ENCODE results near the gene HSD3B1.
"Not testable (repeated sequence)": the region's sequence is repeated elsewhere in the genome, so short reads cannot be mapped to it uniquely, and the experiment has no call there.

The HSD3B1 gene

GRCh38 chr1:119504831-119505230 is 2.2 kb upstream of the HSD3B1 start:
- no peak for DNase-seq

DNA sequence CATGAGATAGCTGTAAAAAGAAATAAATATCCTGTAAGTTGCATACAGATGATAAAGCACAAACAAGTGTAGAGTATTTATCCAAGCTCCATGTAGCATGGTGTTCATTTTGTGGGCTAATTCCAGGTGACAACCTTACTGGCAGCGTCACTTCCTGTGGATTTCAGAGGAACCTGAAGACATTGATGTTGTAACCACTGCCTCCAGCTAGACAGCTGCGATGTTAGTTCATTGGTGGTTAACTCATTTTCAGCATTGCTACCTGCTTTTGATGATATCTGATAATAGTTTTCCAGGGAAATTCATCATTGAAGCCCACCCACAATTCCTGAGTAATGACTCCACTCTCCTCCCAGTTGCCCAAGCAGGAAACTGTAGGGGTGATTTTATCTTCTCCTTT is 3.0 kb downstream of the HSD3B1 start:
- DNase-seq, result no peak

DNA sequence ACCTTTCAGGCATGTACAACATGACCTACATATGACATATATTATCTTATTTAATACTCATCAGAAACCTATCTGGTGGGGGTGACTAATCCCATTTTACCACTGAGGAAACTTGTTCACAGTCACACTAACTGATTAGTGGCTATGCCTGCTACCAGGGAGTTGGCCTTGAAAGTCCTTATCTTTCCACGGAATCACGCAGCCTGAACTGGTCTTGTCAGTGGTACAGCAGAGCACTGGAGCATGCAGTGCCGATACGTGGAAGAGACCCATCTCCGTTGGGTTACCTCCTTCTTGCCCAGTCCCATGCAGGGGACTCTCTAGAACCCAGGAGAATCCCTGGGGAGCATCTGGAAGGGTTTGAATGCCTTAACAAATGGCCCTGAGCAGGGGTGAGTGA is 8.2 kb downstream of the HSD3B1 start:
- DNase-seq, result no peak

- no peak for DNase-seq
Measured at GRCh38 chr1:119516247-119516646, 9.2 kb downstream of the HSD3B1 start.

GRCh38 chr1:119516680-119517079 is 9.7 kb downstream of the HSD3B1 start:
- no peak for DNase-seq

DNA sequence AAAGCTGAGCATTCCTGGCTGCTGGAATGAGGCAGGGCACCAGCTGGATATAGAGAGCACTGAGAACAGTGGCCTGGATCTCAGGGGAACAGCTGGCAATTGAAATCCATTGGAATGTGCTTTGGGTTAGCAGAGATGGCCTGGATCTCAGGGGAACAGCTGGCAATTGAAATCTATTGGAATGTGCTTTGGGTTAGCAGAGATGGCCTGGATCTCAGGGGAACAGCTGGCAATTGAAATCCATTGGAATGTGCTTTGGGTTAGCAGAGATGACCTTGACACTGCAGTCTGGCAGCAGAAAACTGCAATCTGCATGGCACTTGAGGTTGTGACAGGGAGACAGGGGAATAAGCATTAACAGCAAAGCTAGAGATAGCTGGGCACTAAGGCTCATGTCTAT is 10.7 kb downstream of the HSD3B1 start:
- not testable (repeated sequence) for DNase-seq

GRCh38 chr1:119531606-119532323 is 24.8 kb downstream of the HSD3B1 start:
- DNase-seq, result no peak

GRCh38 chr1:119532324-119532910 is 25.4 kb downstream of the HSD3B1 start:
- DNase-seq, result no peak

DNA sequence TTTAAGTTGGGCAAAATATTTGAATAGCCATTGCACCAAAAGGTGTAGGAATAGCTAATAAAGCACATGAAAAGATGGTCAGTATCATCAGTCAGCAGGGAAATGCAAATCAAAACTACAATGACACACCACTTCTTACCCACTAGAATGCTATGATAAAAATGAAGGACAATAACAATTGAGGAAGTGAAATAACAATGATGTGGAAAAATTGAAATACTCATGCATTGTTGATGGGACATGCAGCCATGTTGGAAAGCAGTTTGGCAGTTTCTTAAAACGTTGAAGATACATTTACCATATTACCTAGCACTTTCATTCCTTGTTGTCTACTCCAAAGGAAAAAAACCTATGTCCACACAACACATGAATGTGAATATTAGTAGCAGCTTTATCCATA is 28.4 kb downstream of the HSD3B1 start:
- DNase-seq, result no peak

GRCh38 chr1:119537966-119538365 is 31.0 kb downstream of the HSD3B1 start:
- no peak for DNase-seq

- no peak for DNase-seq
Measured at GRCh38 chr1:119539636-119540035, 32.6 kb downstream of the HSD3B1 start.

DNA sequence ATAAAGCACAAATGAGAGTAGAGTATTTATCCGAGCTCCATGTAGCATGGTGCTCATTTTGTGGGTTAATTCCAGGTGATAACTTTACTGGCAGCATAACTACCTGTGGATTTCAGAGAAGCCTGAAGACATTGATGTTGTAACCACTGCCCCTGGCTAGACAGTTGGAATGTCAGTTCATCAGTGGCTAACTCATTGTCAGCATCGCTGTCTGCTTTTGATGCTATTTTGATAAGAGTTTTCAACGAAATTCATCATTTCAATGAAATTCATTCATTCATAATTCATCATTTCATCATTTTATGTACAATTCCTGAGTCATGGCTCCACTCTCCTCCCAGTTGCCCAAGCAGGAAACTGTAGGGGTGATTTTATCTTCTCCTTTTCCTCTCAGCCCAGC is 34.4 kb downstream of the HSD3B1 start:
- no peak for DNase-seq

GRCh38 chr1:119542492-119542946 is 35.5 kb downstream of the HSD3B1 start:
- no peak for DNase-seq

- no peak for DNase-seq
Measured at GRCh38 chr1:119544165-119544762, 37.3 kb downstream of the HSD3B1 start.

GRCh38 chr1:119546641-119547040 is 39.6 kb downstream of the HSD3B1 start:
- DNase-seq, result no peak

GRCh38 chr1:119547306-119547705 is 40.3 kb downstream of the HSD3B1 start:
- no peak for DNase-seq

GRCh38 chr1:119547805-119548204 is 40.8 kb downstream of the HSD3B1 start:
- no peak for DNase-seq

DNA sequence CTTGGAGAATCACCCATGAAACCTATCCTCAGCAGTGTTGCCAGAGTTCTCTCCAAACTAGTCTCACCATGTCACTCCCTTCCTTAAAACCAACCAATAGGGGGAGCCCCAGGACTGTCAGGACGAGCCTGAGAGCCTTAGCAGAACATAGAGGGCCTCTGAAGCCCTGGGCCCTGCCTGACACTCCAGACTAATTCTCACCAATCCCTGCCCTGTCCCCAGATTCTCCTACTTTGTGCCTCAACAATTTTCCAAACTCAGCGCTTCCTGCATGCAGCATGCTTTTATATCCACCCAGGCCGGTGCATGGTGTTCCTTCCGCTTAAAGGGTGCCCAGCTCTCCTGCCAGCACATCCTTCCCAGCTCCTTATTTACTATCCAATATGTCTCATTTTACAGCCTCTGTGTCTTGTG is 42.7 kb downstream of the HSD3B1 start:
- no peak for DNase-seq

DNA sequence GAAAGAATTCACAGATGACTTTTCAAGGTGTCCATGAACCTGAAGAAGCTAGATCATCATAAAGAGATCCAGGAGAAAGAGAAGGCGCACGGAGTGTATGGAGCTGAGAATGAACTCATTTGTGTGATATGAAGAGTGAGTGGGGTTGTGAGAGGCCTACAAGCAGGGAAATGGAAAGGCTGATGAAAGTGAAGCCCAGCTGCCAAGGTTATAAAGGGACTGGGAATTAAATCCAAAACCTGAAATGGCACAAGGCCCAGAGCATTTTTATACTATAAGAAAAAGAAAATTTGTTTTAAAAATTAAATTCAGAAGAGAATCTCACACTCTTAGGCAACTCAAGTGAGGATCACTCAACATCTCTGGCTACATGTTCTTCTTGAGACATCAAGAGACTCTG is 43.4 kb downstream of the HSD3B1 start:
- no peak for DNase-seq

DNA sequence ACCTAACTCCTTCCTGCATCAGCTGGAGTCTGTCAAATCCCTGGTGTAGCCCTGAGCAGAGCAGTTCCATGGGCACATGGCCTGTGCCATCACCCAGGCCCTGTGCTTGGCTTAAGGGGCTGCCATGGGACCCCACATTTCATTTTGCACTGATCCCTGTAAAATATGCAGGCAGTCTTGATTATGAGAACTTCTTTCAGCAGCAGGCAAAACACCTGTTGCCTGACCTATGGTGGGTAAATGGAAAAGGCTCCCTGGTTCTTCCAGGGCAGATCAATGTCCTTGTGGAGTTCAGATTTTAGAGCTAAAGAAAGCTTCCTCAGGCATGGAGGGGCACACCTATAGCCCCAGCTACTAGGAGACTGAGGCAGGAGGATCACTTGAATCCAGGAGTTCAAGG is 44.2 kb downstream of the HSD3B1 start:
- no peak for DNase-seq

DNA sequence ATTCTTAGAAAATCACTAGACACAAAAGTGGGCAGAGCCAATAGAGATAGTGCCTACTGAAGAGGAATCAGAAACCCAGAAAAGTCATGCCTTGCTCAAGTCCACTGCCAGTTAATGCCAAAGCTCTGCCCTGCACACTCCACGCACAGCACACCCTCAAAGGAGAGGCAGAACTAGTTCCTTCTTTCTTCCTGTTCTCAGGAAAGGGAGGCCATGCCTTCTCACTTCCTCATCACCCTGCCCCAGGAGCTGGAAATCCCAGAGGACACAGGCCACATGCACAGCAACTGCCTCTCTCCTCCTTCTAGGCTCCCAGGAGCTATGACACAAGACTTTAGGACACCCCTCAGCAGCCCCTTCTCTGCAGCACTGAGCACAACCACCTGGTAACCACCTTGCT is 45.6 kb downstream of the HSD3B1 start:
- DNase-seq, result not testable (repeated sequence)

DNA sequence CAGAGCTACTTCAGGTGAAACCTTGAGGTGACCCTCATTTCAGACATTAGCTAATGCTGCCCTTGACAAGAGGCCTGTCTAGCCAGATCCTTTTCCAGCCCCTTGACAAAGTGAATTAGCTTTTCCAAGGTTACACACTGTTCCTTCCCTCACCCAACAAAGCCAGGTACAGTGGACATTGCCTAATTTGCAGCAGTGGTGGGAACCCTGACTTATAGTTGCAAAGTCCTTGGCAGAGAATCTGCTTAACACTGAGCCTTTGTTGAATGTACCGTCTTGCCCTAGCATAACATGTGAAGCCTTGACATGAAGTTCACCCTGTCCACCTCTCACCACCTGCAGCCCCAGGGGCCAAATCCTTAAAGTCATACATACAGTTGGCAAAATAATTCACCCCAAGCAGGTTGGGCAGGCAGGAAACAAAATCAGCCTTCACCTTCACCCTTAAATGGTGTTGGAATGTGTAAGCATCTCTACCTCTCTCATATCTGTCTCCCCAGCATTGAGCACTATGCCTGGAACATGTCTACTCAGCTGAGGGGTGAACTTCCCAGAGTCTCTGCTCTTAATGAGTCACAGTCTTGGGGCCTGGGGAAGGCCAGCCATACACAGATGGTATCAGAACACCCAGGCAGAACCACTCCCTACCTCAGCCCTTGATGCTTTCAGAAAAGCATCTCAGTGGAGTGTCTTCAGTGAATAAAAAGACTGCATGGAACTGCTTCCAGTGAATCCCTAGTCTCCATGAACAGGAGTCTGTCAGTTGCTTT is 46.5 kb downstream of the HSD3B1 start:
- DNase-seq, result not testable (repeated sequence)

- DNase-seq, result no peak
Measured at GRCh38 chr1:119554183-119554582, 47.2 kb downstream of the HSD3B1 start.

- no peak for DNase-seq
Measured at GRCh38 chr1:119556423-119556822, 49.4 kb downstream of the HSD3B1 start.

All from activated naive CD4-positive, alpha-beta T cell (primary cell).